HG03575 (cell line): ENCODE data around the gene TIMM8A.

Source experiments
- ATAC-seq: cut with Tn5 transposase; IDR thresholded peaks from one replicate; pipeline ENCODE4 v1.9.1; 2021; ENCODE audit not compliant: unreplicated experiment, insufficient number of reproducible peaks, low FRiP score; ENCODE audit errors: extremely low read depth

TIMM8A gene, protein sequence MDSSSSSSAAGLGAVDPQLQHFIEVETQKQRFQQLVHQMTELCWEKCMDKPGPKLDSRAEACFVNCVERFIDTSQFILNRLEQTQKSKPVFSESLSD

DNA sequence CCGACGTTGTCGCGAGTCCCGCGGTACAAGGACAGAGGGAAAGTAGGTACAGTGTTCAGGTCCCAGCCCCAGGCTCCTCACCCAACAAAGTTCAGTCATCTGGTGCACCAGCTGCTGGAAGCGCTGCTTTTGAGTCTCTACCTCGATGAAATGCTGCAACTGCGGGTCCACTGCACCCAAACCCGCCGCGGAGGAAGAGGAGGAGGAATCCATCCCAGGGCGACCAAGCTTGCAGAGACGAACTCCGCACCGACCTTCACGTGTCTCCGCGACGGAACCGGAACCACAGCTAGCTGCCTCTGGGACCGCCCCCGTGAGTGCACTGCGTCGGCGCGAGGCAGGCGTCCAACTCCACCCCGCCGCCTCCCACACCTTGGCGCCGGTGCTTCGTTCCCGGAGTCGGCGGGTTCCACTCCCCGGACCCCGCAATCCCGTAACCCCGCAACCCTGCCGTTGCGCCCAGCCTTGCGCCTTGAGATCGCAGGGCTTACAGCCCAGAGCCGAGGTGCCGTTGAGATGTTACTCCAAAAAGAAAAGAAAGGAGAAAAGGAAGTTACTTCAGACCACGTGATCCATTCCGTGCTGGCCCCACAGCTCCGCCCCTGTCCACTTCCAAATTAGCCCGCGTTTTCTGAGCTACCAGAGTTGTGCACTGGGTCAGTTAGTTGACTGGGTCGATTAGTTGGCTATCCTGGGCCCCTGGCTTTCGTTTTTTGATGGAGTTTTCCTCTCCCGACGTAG is at the start of gene TIMM8A:
TSS of gene TIMM8A (minus strand) at position 291 of the 741 bp plus-strand sequence. CDS start at position 213, 78 bp downstream.
- ATAC-seq, result peak; percentile 72

DNA sequence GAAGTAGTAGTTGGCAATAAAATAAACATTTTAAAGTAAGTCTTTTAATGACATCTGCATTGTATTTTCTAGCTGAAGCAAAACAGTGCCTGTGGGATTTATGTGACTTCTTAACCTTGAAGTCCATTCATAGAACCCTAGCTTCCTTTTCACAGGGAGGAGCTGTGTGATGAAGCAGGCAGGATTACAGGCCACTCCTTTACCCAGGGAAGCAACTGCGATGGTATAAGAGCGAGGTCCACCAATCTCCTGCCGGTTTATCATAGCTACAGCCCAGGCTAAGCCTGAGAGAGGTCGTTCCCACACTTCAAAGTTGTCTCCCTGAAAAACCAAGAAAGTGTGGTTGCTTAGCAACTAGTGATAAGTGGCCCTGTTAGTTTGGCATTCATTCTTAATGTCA is 49.2 kb upstream of the TIMM8A start:
- ATAC-seq, result no peak

DNA sequence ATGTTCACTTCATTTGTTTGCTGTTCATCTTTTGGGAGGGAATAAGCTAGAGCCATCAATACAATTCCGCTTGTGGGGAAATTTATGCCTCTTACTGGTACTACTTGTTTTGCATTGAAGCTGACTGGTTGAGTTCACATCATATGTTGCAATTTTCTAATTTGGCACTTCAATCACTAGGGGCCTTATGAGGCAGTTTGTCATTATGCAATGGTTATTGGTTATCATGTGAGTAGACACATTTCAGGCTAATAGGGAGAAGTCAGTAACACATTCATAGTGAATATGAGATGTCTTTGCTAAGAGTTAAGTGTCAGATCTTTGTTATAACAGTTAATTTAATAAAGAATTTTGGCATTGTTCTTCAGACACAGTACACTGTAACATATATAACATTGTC is 47.2 kb upstream of the TIMM8A start:
- ATAC-seq, result no peak

DNA sequence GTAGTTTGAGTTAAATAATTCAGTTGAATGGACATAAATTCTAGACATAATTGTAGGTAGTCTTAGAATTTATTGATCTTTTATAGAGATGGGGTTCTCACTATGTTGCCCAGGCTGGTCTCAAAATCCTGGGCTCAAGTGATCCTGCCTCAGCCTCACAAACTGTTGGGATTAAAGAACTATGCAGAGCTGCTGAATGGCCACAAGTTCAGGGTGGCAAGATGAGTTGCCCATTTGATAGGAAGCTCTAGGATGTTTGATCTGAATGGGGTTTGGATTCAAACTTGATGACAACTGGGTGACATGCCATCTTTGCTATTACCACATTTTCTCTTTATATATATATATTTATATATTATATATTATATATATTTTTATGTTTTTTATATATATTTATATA is 45.8 kb upstream of the TIMM8A start:
- no peak for ATAC-seq

DNA sequence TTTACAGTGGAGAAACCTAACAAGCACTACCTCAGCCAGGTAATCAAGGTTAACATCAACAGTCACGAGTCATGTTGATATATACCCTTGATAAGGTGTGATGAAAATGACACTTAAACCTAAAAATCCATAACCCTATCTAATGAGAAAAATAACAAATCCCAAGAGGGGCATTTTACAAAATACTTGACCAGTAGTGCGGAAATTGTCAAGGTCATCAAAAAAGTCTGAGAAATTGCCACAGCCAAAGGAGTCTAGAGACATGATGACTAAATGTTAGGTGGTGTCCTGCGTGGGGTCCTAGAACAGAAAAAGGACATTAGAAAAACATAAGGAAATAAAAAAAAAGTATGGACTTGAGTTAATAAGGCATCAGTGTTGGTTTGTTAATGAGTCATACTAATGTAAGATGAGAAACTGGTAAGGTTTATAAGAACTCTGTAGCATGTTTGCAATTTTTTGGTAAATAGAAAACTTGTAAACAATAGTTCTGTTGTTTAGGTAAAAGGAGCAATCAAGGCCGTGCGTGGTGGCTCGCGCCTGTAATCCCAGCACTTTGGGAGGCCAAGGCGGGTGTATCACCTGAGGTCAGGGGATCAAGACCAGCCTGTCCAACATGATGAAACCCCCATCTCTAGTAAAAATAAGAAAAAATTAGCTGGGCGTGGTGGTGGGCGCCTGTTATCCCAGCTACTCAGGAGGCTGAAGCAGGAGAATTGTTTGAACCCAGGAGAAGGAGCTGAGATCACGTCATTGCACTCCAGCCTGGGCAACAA is 45.2 kb upstream of the TIMM8A start:
- no peak for ATAC-seq

DNA sequence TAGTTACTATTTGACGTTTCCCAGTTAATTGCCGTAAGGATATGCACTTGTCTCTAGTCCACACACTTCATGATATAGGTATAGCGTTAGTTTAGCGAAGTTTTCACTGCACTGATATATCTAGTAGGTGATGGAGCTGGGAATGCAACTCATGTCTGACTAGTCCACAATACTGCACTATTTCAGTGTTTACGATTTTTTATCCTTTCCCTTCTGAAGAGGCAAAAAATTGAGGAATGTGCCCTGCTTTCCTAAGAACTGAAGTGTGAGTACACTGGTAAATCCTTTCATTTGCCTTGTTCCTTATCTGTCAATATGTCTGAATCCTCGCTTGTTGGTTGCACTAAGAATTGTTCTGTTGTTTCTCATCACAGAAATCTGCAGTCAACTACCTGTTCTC is 43.3 kb upstream of the TIMM8A start:
- ATAC-seq, result no peak

DNA sequence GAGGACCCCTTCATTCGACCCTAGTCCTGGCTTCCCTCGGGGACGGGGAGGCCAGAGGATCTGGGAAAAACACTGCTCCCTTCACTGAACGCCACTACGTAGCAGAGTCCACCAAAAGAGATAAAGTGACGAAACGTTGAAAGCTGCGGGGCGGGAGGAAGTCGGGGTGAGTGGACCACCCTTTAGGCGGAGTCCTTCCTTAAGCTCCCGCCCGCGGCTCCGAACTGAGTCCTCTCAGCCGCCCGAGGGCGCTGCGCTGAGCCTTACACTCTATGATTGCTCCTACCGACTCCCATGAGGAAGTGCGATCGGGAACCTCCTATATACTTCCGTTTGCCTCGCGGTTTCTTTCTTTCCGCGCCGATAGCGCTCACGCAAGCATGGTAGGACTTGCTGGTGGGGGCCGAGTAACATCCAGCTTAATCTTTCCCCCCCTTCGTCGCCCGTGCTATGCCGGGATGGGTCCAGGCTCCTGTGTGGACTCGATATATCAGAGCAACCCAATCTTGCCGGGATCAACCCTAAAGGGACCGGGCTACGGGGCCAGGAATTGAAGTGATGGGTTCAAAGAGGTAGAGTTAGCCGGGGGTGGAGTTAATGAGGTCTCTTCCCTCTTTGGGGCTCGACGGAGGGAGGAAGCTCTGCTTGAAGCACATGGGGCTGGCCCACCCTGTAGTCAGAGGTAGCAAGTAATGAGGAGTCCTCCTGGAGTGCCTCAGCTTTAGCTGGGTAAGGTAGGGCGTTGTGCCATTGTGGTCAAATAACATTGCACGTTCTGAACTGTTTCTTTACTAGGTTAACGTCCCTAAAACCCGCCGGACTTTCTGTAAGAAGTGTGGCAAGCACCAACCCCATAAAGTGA is 42.4 kb upstream of the TIMM8A start, which contains the start of gene RPL36A:
TSS of gene RPL36A (plus strand) at position 348 of the 862 bp plus-strand sequence. CDS start at position 381, 33 bp downstream.
- ATAC-seq, result peak; percentile 61

DNA sequence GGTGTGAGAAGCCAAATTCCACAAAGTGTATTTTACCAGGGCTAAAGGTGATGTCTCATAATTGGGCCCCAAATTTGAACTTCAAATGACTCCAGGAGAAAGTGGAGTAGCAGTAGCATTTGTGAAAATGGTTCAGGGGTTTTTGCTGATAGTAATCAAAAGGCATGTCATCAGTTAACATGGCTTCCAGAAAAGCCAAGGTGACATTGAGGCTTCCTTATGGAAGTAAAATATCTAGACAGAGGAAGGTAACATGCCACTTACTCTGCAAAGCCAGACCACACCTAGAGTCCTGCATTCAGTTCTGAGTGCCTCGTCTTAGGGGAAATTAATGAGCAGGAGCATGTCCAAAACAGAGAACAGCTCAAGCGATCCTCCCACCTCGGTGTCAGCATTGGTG is 40.1 kb upstream of the TIMM8A start:
- no peak for ATAC-seq

DNA sequence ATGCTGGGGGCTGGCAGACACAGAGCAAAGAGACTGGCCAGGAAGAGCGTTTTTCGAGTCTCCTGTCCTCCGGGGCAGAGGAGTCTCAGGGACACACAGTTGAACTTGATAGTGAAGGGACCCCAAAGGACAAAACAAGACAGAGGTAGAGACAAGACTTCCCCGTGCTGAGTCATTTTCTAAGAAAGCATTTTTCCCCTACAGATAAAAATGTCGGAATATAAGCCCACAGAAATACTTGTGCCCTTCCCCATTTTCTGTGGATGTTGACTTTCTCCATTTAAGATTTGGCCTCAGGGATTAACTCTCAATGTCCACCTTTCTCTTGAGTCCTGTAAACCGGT is 38.0 kb upstream of the TIMM8A start:
- no peak for ATAC-seq

DNA sequence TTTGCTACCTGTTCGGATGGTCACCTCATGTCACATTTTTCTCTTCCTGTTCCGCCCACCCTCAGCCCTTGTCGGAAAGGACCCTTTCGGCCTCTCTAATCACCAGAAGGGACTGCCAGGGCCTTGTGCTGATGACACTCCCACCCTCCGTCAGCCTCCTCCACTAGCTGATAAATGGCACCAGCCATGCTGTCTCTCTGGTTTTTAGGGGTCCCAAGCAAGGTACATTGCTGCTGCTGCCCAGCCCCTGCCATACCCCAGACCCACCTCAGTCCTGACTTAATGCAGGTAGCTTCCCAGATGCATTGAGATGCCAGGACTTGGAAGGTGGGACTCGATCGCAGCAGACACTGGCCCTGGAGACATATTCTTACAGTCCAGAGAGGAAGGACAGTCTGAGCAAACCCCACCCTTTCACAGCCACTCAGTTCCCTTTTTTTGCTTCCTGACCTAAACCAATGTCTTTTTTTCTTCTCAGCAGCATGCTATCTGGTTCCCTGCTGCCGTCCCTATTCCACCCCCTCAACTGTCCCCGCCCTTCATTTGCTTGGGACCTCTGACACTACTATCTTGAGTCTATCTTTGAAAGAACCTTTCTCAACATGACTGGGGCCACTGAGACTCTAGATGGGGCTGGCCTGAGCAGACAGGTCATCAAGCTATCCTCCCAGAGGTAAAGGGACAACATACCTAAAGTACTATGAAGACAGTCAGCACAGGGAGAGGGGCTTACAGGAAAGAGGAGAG is 37.4 kb upstream of the TIMM8A start, which contains the start of gene BTK:
TSS of gene BTK (minus strand) at position 397 of the 747 bp plus-strand sequence. CDS start 10,907 bp downstream, outside the sequence.
- ATAC-seq, result peak; percentile 47

DNA sequence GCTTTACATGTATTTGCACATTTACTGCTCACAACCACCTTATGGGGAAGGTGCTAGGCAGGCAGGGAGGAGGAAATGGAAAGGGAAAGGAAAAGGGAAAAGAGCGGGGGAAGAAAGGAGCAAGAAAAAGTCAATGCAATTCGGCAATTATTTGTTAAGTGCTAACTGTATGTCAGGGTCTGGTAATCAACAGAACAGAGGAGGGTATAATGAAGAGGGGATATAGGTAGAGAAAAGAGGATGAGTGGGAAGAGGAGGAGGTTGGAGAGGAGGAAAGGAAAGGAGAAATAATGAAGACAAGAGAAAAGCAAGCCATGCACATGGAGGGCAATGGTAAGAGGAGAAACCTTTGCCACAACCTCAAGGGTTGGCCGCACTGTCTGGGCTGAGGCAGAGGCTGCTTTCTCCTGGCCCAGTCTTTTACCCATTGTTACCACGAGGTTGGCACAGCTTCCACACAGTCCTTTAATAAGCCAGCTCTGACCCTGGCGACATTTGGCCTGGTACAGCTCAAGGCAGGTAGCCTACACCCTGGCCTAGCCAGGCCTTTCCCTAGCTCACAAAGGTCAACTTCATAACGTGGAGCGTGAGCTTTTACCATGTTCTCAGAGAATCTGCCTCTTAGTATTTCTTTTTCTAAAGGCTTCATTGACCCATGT is 36.6 kb upstream of the TIMM8A start:
- ATAC-seq, result no peak

DNA sequence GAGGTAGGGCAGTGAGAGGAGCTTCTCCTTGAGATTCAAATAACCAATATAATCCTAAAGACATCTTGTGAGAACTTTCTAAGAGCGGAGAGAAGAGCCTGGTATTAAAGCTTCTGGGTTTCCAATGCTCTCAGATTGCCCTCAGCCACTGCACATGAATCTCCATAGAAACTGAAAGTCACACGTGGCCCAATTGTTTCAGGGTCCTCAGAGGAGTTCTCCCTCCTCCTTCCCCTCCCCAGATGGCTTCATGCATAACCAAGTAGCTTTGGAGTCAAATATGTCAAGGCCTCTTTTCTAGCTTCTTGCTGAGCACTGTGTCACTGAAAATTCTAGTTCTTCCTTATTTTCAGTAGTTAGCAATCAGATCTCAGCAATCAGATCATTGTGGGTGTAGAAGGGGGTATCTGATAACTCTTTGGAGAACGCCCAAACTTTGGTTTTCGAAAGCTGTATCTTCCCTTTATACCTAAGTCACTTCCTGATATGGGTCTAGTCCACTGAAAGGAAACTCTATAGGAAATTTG is 35.2 kb upstream of the TIMM8A start:
- peak; percentile 46 for ATAC-seq

DNA sequence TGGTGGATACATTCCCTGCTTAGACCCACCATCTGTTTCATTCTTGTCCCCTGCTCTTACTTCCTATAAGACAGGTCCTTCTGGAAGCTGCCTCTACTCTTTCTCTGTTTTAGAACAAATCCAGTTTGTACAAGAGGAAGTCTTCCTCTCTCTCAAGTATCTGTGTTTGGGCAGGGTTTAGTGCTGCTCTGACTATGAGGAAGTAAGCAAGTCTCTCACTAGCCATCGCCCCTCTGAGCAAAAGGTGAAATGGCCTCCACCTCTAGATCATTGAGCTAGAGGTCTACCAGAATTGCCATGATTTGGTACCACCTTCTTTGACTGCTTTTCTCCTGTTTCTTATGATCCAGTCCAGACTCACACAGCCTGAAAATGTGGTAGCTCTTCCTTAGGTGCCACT is 29.0 kb upstream of the TIMM8A start:
- ATAC-seq, result no peak

DNA sequence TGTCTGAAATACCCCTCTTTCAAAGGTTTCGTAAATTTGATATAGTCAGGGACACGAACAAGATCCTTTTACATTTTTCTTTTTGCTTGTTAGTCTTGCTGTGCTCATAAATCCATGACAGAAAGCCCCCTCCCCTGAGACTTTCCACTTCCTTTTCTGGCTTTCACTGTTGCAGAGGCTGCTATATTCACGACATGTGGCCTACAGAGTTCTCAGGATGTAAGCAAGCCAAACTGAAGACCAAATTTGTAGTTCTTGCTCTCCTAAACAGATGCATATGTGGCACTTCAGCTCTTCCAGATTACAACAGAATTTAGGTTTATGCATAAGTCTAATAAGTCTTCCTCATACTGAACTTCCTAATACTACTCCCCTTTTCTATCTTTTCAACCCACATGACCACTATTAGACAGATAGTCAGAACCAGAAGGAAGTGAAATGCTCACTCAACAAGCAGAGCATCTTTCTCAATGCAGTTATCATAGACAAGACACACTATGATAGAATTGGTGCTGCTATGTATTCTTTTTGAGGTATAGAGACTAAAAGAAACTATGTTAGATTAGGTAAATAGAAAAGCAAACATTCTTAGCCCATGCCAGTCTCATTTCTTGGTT is 22.5 kb upstream of the TIMM8A start:
- ATAC-seq, result peak; percentile 48

DNA sequence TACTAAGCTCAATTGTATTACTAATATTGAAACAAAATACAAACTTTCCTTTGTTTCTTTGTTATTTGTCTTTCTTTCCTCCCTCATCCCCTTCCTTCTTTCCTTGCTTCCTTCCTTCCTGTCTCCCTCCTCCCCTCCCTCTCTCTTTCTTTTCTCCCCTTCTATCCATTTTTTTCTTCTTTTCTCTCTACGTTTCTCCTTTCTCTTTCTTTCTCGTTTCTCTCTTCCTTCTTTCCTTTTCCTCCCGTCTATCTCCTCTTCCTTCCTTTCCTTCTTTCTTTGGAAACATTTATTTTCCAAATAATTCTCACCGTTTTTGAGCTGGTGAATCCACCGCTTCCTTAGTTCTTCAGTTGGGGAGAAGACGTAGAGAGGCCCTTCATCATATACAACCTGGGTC is 21.1 kb upstream of the TIMM8A start:
- no peak for ATAC-seq

DNA sequence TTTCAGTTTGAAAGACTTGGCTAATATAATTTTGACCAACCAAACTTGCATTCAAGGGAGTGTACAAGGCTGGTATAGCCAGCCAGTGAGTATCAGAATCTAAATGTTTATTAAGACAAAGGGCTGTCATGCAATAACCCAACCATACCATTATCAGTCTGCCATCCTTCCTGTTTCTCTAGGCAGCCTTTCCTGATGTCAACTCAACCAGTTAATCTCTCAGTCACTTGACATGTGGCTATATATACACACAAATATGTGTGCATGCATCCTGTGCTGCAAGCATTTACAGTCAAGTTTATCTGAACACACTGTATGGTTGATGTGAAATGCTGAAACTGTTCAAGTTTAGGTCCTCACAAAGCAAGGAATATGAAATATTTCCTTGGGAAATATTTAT is 20.3 kb upstream of the TIMM8A start:
- ATAC-seq, result no peak

DNA sequence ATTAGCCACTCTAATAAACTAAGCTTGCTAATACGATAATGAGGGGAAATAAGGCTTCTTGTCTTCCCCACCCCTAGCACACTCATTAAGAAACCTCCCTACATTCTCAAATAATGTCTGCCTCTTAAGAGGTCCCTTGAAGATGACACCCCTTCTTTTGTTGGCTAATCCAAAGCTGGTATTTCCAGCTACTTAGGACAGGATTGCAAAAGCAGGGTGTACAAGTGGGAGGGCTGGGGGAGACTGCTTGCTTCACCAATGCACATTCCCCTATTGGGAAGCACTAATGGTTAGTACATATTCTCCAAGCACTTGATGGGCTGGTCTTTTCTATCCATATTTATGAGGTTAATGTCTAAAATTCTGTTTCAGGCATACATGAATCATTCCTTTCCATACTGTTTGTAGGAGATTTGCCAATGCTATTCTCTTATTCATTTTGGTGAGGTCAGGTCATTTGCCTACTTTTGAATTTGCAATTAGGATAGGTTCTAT is 16.8 kb upstream of the TIMM8A start:
- ATAC-seq, result no peak
